Right lobe of liver (tissue), 4 donors: ENCODE results near the gene POLG2.

Experiments
- POLR2A ChIP-seq: fragments of 450-650 bp; IDR thresholded peaks from one replicate; pipeline ENCODE4 v1.6.1; 2017; ENCODE audit warnings: antibody characterized with exemption, mild to moderate bottlenecking
- TF ChIP-seq, protein P1 (sequence below), 4 donors: fragments of 200-600 bp in 3 of 4; fragments of 450-650 bp in 1 of 4; IDR thresholded peaks; one replicate each; pipeline versions ENCODE4 v1.5.1 to v1.8.0; 2016 to 2022; ENCODE audit warnings: antibody characterized with exemption in 4 of 4, mild to moderate bottlenecking in 2 of 4
- donor health status: DM: no; HTN: no; CAD: no.
- donor health status: DM: no; HTN: no; CAD: no.
- donor health status: DM: no; HTN: yes; CAD: no.

DNA sequence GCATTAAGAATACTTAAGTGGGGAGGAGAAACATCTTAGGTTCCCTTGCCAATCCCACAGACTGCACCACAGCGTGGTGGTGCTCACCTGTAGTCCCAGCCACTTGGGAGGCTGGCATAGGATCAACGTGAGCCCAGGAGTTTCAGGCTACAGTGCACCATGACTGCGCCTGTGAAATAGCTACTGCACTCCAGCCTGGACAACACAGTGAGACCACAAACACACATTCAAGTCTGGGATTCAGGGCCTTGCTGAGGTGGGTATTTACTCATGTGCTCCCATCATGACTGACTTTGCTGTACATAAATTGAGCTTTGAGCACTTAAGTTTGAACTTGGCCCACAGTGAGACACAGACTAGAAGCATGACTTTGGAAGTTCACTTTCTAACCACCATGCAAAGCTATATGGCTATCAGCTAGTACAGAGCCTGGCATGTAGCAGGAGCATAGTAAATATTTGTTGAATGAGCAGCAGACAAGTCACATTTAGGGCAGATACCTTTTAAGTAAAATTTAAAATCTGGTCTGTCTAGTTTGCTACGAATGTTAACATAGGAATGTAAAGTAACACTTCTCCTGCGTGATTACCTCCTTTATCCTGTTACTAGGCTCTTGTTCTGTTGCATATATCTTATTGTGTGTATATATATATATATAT, 43.4 kb upstream of the POLG2 start:
- TF ChIP-seq, protein P1, sequence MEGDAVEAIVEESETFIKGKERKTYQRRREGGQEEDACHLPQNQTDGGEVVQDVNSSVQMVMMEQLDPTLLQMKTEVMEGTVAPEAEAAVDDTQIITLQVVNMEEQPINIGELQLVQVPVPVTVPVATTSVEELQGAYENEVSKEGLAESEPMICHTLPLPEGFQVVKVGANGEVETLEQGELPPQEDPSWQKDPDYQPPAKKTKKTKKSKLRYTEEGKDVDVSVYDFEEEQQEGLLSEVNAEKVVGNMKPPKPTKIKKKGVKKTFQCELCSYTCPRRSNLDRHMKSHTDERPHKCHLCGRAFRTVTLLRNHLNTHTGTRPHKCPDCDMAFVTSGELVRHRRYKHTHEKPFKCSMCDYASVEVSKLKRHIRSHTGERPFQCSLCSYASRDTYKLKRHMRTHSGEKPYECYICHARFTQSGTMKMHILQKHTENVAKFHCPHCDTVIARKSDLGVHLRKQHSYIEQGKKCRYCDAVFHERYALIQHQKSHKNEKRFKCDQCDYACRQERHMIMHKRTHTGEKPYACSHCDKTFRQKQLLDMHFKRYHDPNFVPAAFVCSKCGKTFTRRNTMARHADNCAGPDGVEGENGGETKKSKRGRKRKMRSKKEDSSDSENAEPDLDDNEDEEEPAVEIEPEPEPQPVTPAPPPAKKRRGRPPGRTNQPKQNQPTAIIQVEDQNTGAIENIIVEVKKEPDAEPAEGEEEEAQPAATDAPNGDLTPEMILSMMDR (IDR thresholded peaks at IDR 0.05): no peak
- no peak for TF ChIP-seq POLR2A
